ENCODE results near the gene CD209. TPM values are rescaled to one million over a fixed set of nuclear protein-coding genes. Genes with fewer than 3 reads are reported as not detected.

CD209 gene
- total RNA-seq, 1 experiment from 2014 or later: not detected

GRCh38 chr19:7725791-7726190 is 21.5 kb downstream of the CD209 start:
- Histone ChIP-seq H3K27me3 (ENCODE audit: control insufficient read depth, insufficient read depth, low read length) (no peaks in the 10 kb centered on the region; the same call in 1 of the 2 replicates), H3K4me1 (ENCODE audit: control insufficient read depth, insufficient read depth, low read length) (no peaks in the 10 kb centered on the region), H3K36me3 (ENCODE audit: control insufficient read depth, insufficient read depth, low read length) (no peaks in the 10 kb centered on the region), H3K4me3 (ENCODE audit: low read depth in 2 of 2, low read length in 2 of 2) (no peak overlapping the region), H3K27ac (ENCODE audit: low read length) (no peak overlapping the region), H3K9me3 (ENCODE audit: control insufficient read depth, insufficient read depth, low read depth, low read length) (no peaks in the 10 kb centered on the region)
- in situ Hi-C loops (cut with HindIII; ENCODE audit: low pct_unique_long_range_greater_than_20kb, low sequenced_read_pairs) (no loop called here), intact Hi-C loops (cut with micrococcal nuclease; ENCODE audit: unreplicated experiment) (no loop called here)
- DNase-seq (ENCODE audit: low read depth, low spot score): no peak
- ChIA-PET CTCF (no interaction called here), POLR2A (interaction anchor here (0.7 kb wide), 1 partner anchor 54 kb away, joined by 4 read pairs; no protein-coding TSS in a partner anchor)
- no peak for TF ChIP-seq SIN3A (IDR thresholded peaks at IDR 0.05; ENCODE audit: borderline replicate concordance, insufficient read depth, low read depth, low read length)
- ATAC-seq: no peak
- BruUV-seq (replicated peaks): no TSS peak

DNA sequence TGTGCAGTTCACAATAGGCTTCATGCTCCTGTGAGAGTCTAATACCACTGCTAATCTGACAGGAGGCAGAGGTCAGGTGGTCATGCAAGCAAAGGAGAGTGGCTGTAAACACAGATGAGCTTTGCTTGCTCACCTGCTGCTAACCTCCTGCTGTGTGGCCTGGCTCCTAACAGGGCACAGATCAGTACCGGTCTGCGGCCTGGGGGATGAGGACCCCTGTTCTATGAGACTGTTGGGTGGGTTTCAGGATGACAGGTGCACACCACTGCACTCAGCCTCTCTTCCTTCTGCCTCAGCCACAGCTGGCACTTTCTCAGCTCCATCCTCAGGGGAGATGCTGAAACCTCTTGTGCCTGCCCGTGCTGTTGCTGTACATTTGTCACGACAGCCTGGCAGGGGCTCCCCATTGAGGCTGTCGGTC is 25.1 kb downstream of the CD209 start:
- no peaks in the 10 kb centered on the region for H3K36me3 ChIP-seq (ENCODE audit: control insufficient read depth, insufficient read depth, low read length)
- no peak overlapping the region for H3K4me3 ChIP-seq (ENCODE audit: low read depth in 2 of 2, low read length in 2 of 2)
- CTCF ChIA-PET: no interaction called here
- no peaks in the 10 kb centered on the region for H3K27me3 ChIP-seq (ENCODE audit: control insufficient read depth, insufficient read depth, low read length)
- TF ChIP-seq SIN3A (IDR thresholded peaks at IDR 0.05; ENCODE audit: borderline replicate concordance, insufficient read depth, low read depth, low read length) (no peak), POLR2AphosphoS5 (IDR thresholded peaks at IDR 0.05; ENCODE audit: low read depth, low read length) (no peak), CTCF (IDR thresholded peaks at IDR 0.05) (no peak), TCF7L2 (IDR thresholded peaks at IDR 0.05; ENCODE audit: low read depth, low read length) (no peak)
- TF ChIP-seq, protein P1, sequence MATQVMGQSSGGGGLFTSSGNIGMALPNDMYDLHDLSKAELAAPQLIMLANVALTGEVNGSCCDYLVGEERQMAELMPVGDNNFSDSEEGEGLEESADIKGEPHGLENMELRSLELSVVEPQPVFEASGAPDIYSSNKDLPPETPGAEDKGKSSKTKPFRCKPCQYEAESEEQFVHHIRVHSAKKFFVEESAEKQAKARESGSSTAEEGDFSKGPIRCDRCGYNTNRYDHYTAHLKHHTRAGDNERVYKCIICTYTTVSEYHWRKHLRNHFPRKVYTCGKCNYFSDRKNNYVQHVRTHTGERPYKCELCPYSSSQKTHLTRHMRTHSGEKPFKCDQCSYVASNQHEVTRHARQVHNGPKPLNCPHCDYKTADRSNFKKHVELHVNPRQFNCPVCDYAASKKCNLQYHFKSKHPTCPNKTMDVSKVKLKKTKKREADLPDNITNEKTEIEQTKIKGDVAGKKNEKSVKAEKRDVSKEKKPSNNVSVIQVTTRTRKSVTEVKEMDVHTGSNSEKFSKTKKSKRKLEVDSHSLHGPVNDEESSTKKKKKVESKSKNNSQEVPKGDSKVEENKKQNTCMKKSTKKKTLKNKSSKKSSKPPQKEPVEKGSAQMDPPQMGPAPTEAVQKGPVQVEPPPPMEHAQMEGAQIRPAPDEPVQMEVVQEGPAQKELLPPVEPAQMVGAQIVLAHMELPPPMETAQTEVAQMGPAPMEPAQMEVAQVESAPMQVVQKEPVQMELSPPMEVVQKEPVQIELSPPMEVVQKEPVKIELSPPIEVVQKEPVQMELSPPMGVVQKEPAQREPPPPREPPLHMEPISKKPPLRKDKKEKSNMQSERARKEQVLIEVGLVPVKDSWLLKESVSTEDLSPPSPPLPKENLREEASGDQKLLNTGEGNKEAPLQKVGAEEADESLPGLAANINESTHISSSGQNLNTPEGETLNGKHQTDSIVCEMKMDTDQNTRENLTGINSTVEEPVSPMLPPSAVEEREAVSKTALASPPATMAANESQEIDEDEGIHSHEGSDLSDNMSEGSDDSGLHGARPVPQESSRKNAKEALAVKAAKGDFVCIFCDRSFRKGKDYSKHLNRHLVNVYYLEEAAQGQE (IDR thresholded peaks at IDR 0.05; ENCODE audit: insufficient read depth in 1 of 2, low read depth in 2 of 2, low read length in 1 of 2): no peak
- ATAC-seq (no peak), DNase-seq (ENCODE audit: low read depth, low spot score) (no peak)
- in situ Hi-C loops (cut with HindIII; ENCODE audit: low pct_unique_long_range_greater_than_20kb, low sequenced_read_pairs): no loop called here
- no TSS peak for BruUV-seq (replicated peaks)
- H3K4me1 ChIP-seq (ENCODE audit: control insufficient read depth, insufficient read depth, low read length): no peaks in the 10 kb centered on the region
- POLR2A ChIA-PET: no interaction called here
- H3K27ac ChIP-seq (ENCODE audit: low read length): no peak overlapping the region
- no peaks in the 10 kb centered on the region for H3K9me3 ChIP-seq (ENCODE audit: control insufficient read depth, insufficient read depth, low read depth, low read length)
- intact Hi-C loops (cut with micrococcal nuclease; ENCODE audit: unreplicated experiment): no loop called here

GRCh38 chr19:7720351-7720750 is 27.0 kb downstream of the CD209 start:
- Histone ChIP-seq H3K36me3 (ENCODE audit: control insufficient read depth, insufficient read depth, low read length) (no peaks in the 10 kb centered on the region), H3K4me1 (ENCODE audit: control insufficient read depth, insufficient read depth, low read length) (no peaks in the 10 kb centered on the region), H3K9me3 (ENCODE audit: control insufficient read depth, insufficient read depth, low read depth, low read length) (no peaks in the 10 kb centered on the region), H3K4me3 (ENCODE audit: low read depth in 2 of 2, low read length in 2 of 2) (no peak overlapping the region), H3K27ac (ENCODE audit: low read length) (no peak overlapping the region), H3K27me3 (ENCODE audit: control insufficient read depth, insufficient read depth, low read length) (no peaks in the 10 kb centered on the region)
- ChIA-PET CTCF (no interaction called here), POLR2A (no interaction called here)
- TF ChIP-seq TCF7L2 (IDR thresholded peaks at IDR 0.05; ENCODE audit: low read depth, low read length) (no peak), POLR2AphosphoS5 (IDR thresholded peaks at IDR 0.05; ENCODE audit: low read depth, low read length) (no peak), CTCF (IDR thresholded peaks at IDR 0.05) (no peak), SIN3A (IDR thresholded peaks at IDR 0.05; ENCODE audit: borderline replicate concordance, insufficient read depth, low read depth, low read length) (no peak)
- TF ChIP-seq, protein P1 (IDR thresholded peaks at IDR 0.05; ENCODE audit: insufficient read depth in 1 of 2, low read depth in 2 of 2, low read length in 1 of 2): no peak
- in situ Hi-C loops (cut with HindIII; ENCODE audit: low pct_unique_long_range_greater_than_20kb, low sequenced_read_pairs) (no loop called here), intact Hi-C loops (cut with micrococcal nuclease; ENCODE audit: unreplicated experiment) (no loop called here)
- no peak for DNase-seq (ENCODE audit: low read depth, low spot score)
- BruUV-seq (replicated peaks): no TSS peak
- ATAC-seq: no peak

Measured in Panc1 (cell line).